Measurements from ENCODE around the gene PLD2.

PLD2 gene

GRCh38 chr17:4834681-4835020 is 27.7 kb downstream of the PLD2 start:
- Histone ChIP-seq H3K9ac (ENCODE audit: insufficient read length, low read depth) (peak overlapping the region; percentile 85), H3K9me3 (ENCODE audit: insufficient read depth, low read length) (no peaks in the 10 kb centered on the region), H3K4me1 (ENCODE audit: insufficient read depth, insufficient read length) (no peaks in the 10 kb centered on the region), H3K4me3 (ENCODE audit: insufficient read length, low read depth) (peak overlapping the region; percentile 73), H3K36me3 (ENCODE audit: insufficient read depth, insufficient read length, low read length) (peaks cover 13% of the 10 kb centered on the region), H3K27me3 (ENCODE audit: insufficient read depth, insufficient read length) (no peaks in the 10 kb centered on the region)
- no peak for DNase-seq (ENCODE audit: low read depth, low spot score)
- TF ChIP-seq YY1 (IDR thresholded peaks at IDR 0.05; ENCODE audit: insufficient read depth, insufficient read length) (no peak), ZNF274 (IDR thresholded peaks at IDR 0.05; ENCODE audit: low read depth, low read length) (no peak), SUZ12 (IDR thresholded peaks at IDR 0.05; ENCODE audit: extremely low read depth, insufficient read depth, insufficient read length) (no peak)

GRCh38 chr17:4836221-4836620 is 29.3 kb downstream of the PLD2 start:
- TF ChIP-seq YY1 (IDR thresholded peaks at IDR 0.05; ENCODE audit: insufficient read depth, insufficient read length) (no peak), ZNF274 (IDR thresholded peaks at IDR 0.05; ENCODE audit: low read depth, low read length) (no peak), SUZ12 (IDR thresholded peaks at IDR 0.05; ENCODE audit: extremely low read depth, insufficient read depth, insufficient read length) (no peak)
- no peak overlapping the region for H3K9ac ChIP-seq (ENCODE audit: insufficient read length, low read depth)
- peaks cover 13% of the 10 kb centered on the region for H3K36me3 ChIP-seq (ENCODE audit: insufficient read depth, insufficient read length, low read length)
- DNase-seq (ENCODE audit: low read depth, low spot score): no peak
- H3K4me3 ChIP-seq (ENCODE audit: insufficient read length, low read depth): no peak overlapping the region
- H3K9me3 ChIP-seq (ENCODE audit: insufficient read depth, low read length): no peaks in the 10 kb centered on the region
- H3K27me3 ChIP-seq (ENCODE audit: insufficient read depth, insufficient read length): no peaks in the 10 kb centered on the region
- H3K4me1 ChIP-seq (ENCODE audit: insufficient read depth, insufficient read length): no peaks in the 10 kb centered on the region

GRCh38 chr17:4837471-4838308 is 30.7 kb downstream of the PLD2 start:
- H3K4me1 ChIP-seq (ENCODE audit: insufficient read depth, insufficient read length): no peaks in the 10 kb centered on the region
- DNase-seq (ENCODE audit: low read depth, low spot score): no peak
- no peaks in the 10 kb centered on the region for H3K27me3 ChIP-seq (ENCODE audit: insufficient read depth, insufficient read length)
- TF ChIP-seq SUZ12 (IDR thresholded peaks at IDR 0.05; ENCODE audit: extremely low read depth, insufficient read depth, insufficient read length) (no peak), ZNF274 (IDR thresholded peaks at IDR 0.05; ENCODE audit: low read depth, low read length) (no peak), YY1 (IDR thresholded peaks at IDR 0.05; ENCODE audit: insufficient read depth, insufficient read length) (no peak)
- no peaks in the 10 kb centered on the region for H3K9me3 ChIP-seq (ENCODE audit: insufficient read depth, low read length)
- H3K36me3 ChIP-seq (ENCODE audit: insufficient read depth, insufficient read length, low read length): peaks cover 13% of the 10 kb centered on the region
- no peak overlapping the region for H3K4me3 ChIP-seq (ENCODE audit: insufficient read length, low read depth)
- H3K9ac ChIP-seq (ENCODE audit: insufficient read length, low read depth): no peak overlapping the region

- Histone ChIP-seq H3K36me3 (ENCODE audit: insufficient read depth, insufficient read length, low read length) (peaks cover 13% of the 10 kb centered on the region), H3K9ac (ENCODE audit: insufficient read length, low read depth) (no peak overlapping the region), H3K4me1 (ENCODE audit: insufficient read depth, insufficient read length) (no peaks in the 10 kb centered on the region), H3K27me3 (ENCODE audit: insufficient read depth, insufficient read length) (no peaks in the 10 kb centered on the region), H3K9me3 (ENCODE audit: insufficient read depth, low read length) (no peaks in the 10 kb centered on the region), H3K4me3 (ENCODE audit: insufficient read length, low read depth) (no peak overlapping the region)
- TF ChIP-seq YY1 (IDR thresholded peaks at IDR 0.05; ENCODE audit: insufficient read depth, insufficient read length) (no peak), SUZ12 (IDR thresholded peaks at IDR 0.05; ENCODE audit: extremely low read depth, insufficient read depth, insufficient read length) (no peak)
- DNase-seq (ENCODE audit: low read depth, low spot score): no peak
Observed at GRCh38 chr17:4838309-4838785, 31.4 kb downstream of the PLD2 start.

GRCh38 chr17:4839221-4839620 is 32.3 kb downstream of the PLD2 start:
- Histone ChIP-seq H3K27me3 (ENCODE audit: insufficient read depth, insufficient read length) (no peaks in the 10 kb centered on the region), H3K36me3 (ENCODE audit: insufficient read depth, insufficient read length, low read length) (peaks cover 13% of the 10 kb centered on the region), H3K4me1 (ENCODE audit: insufficient read depth, insufficient read length) (no peaks in the 10 kb centered on the region), H3K9ac (ENCODE audit: insufficient read length, low read depth) (no peak overlapping the region), H3K4me3 (ENCODE audit: insufficient read length, low read depth) (no peak overlapping the region), H3K9me3 (ENCODE audit: insufficient read depth, low read length) (no peaks in the 10 kb centered on the region)
- no peak for DNase-seq (ENCODE audit: low read depth, low spot score)
- TF ChIP-seq YY1 (IDR thresholded peaks at IDR 0.05; ENCODE audit: insufficient read depth, insufficient read length) (no peak), SUZ12 (IDR thresholded peaks at IDR 0.05; ENCODE audit: extremely low read depth, insufficient read depth, insufficient read length) (no peak), ZNF274 (IDR thresholded peaks at IDR 0.05; ENCODE audit: low read depth, low read length) (no peak)

GRCh38 chr17:4839965-4840892 is 33.3 kb downstream of the PLD2 start:
- TF ChIP-seq YY1 (IDR thresholded peaks at IDR 0.05; ENCODE audit: insufficient read depth, insufficient read length): no peak
- TF ChIP-seq ZNF274 (IDR thresholded peaks at IDR 0.05; ENCODE audit: low read depth, low read length): no peak
- no peak for TF ChIP-seq SUZ12 (IDR thresholded peaks at IDR 0.05; ENCODE audit: extremely low read depth, insufficient read depth, insufficient read length)
- H3K9me3 ChIP-seq (ENCODE audit: insufficient read depth, low read length): no peaks in the 10 kb centered on the region

GRCh38 chr17:4840893-4841242 is 33.9 kb downstream of the PLD2 start:
- no peak for DNase-seq (ENCODE audit: low read depth, low spot score)
- Histone ChIP-seq H3K36me3 (ENCODE audit: insufficient read depth, insufficient read length, low read length) (peaks cover 13% of the 10 kb centered on the region), H3K9ac (ENCODE audit: insufficient read length, low read depth) (no peak overlapping the region), H3K9me3 (ENCODE audit: insufficient read depth, low read length) (no peaks in the 10 kb centered on the region), H3K27me3 (ENCODE audit: insufficient read depth, insufficient read length) (no peaks in the 10 kb centered on the region), H3K4me3 (ENCODE audit: insufficient read length, low read depth) (no peak overlapping the region), H3K4me1 (ENCODE audit: insufficient read depth, insufficient read length) (no peaks in the 10 kb centered on the region)
- TF ChIP-seq SUZ12 (IDR thresholded peaks at IDR 0.05; ENCODE audit: extremely low read depth, insufficient read depth, insufficient read length) (no peak), ZNF274 (IDR thresholded peaks at IDR 0.05; ENCODE audit: low read depth, low read length) (no peak), YY1 (IDR thresholded peaks at IDR 0.05; ENCODE audit: insufficient read depth, insufficient read length) (no peak)

More at GRCh38 chr17:4839965-4840892, 33.3 kb downstream of the PLD2 start:
- Histone ChIP-seq H3K27me3 (ENCODE audit: insufficient read depth, insufficient read length) (no peaks in the 10 kb centered on the region), H3K36me3 (ENCODE audit: insufficient read depth, insufficient read length, low read length) (peaks cover 13% of the 10 kb centered on the region), H3K4me3 (ENCODE audit: insufficient read length, low read depth) (no peak overlapping the region), H3K4me1 (ENCODE audit: insufficient read depth, insufficient read length) (no peaks in the 10 kb centered on the region), H3K9ac (ENCODE audit: insufficient read length, low read depth) (no peak overlapping the region)
- DNase-seq (ENCODE audit: low read depth, low spot score): no peak
